Panc1 (cell line): Measurements from ENCODE around the gene MRPL14.

Experiments
- CTCF ChIP-seq: fragments of 450-650 bp; IDR thresholded peaks from 2 replicates; pipeline ENCODE4 v1.5.1; 2017; ENCODE audit warnings: mild to moderate bottlenecking
- POLR2AphosphoS5 ChIP-seq: IDR thresholded peaks from 2 replicates; pipeline ENCODE4 v1.6.1; 2012; ENCODE audit warnings: mild to moderate bottlenecking, low read depth, low read length, moderate library complexity
- TF ChIP-seq, protein P1 (sequence below), 2 experiments: IDR thresholded peaks; 2 replicates each; pipeline ENCODE4 v1.6.1; 2011 to 2012; ENCODE audit warnings: low read depth in 2 of 2, control low read depth in 1 of 2, low read length in 1 of 2, mild to moderate bottlenecking in 1 of 2, moderate library complexity in 1 of 2; ENCODE audit not compliant: insufficient read depth in 1 of 2

DNA sequence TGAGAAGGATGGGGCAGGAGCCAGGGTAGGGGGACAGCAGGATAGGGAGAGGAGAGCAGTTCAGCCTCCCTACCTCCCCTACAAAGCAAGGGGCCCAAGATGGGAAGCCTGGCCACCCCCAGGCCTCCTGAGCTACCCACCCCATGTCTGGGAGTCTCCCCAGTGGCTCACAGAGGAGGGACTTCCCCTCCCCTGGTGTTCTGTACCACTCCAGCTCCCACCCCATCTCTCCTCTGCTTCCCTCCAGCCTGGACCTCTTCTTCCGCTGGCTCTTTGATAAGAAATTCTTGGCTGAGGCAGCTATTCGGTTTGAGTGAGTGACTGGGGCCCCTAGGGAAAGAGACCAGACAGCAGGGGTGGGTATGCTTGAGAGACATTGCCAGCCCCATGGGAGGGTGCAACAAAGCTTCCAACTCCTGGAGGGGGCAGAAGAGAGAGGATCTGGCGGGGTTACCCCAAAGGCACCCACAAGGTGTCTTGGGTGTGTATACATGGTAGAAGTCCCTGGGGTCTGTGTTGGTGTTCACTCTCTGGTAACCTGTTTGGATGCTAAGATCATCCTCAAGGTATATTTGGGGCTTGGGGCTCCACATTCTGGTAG is 23.2 kb upstream of the MRPL14 start:
- TF ChIP-seq CTCF = no peak
- no peak for TF ChIP-seq POLR2AphosphoS5
- TF ChIP-seq, protein P1, sequence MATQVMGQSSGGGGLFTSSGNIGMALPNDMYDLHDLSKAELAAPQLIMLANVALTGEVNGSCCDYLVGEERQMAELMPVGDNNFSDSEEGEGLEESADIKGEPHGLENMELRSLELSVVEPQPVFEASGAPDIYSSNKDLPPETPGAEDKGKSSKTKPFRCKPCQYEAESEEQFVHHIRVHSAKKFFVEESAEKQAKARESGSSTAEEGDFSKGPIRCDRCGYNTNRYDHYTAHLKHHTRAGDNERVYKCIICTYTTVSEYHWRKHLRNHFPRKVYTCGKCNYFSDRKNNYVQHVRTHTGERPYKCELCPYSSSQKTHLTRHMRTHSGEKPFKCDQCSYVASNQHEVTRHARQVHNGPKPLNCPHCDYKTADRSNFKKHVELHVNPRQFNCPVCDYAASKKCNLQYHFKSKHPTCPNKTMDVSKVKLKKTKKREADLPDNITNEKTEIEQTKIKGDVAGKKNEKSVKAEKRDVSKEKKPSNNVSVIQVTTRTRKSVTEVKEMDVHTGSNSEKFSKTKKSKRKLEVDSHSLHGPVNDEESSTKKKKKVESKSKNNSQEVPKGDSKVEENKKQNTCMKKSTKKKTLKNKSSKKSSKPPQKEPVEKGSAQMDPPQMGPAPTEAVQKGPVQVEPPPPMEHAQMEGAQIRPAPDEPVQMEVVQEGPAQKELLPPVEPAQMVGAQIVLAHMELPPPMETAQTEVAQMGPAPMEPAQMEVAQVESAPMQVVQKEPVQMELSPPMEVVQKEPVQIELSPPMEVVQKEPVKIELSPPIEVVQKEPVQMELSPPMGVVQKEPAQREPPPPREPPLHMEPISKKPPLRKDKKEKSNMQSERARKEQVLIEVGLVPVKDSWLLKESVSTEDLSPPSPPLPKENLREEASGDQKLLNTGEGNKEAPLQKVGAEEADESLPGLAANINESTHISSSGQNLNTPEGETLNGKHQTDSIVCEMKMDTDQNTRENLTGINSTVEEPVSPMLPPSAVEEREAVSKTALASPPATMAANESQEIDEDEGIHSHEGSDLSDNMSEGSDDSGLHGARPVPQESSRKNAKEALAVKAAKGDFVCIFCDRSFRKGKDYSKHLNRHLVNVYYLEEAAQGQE (IDR thresholded peaks at IDR 0.05; ENCODE audit: insufficient read depth in 1 of 2, low read depth in 2 of 2, low read length in 1 of 2) = no peak
